K562 (cell line): ENCODE data around the gene TBRG1. TPM values are rescaled to one million over a fixed set of nuclear protein-coding genes. Genes with fewer than 3 reads are reported as not detected.

ENCODE experiments used
- COPS2 ChIP-seq: fragments of 450-650 bp; conservative IDR thresholded peaks from 2 replicates; pipeline ENCODE4 v1.6.1; 2016; ENCODE audit warnings: mild to moderate bottlenecking, moderate library complexity
- E2F4 ChIP-seq: sonication (generic); formaldehyde crosslinking; IDR thresholded peaks from 2 replicates; pipeline ENCODE4 v1.8.0; 2022; ENCODE audit warnings: mild to moderate bottlenecking, low read depth, missing genetic modification reagents
- FOXO4 ChIP-seq: fragments of 450-650 bp; formaldehyde crosslinking; IDR thresholded peaks from 2 replicates; pipeline ENCODE4 v1.4.0; 2020; ENCODE audit warnings: mild to moderate bottlenecking, moderate library complexity
- GATAD2A ChIP-seq: fragments of 450-650 bp; IDR thresholded peaks from 2 replicates; pipeline ENCODE4 v1.6.1; 2017
- GATAD2B ChIP-seq: fragments of 450-650 bp; IDR thresholded peaks from 2 replicates; pipeline ENCODE4 v1.6.1; 2017; ENCODE audit warnings: mild to moderate bottlenecking, borderline replicate concordance
- IFI16 ChIP-seq: fragments of 250-450 bp; sonication (Bioruptor Pico); IDR thresholded peaks from 2 replicates; pipeline ENCODE4 v2.1.2; 2022; ENCODE audit warnings: mild to moderate bottlenecking, inconsistent platforms
- KAT8 ChIP-seq: fragments of 450-650 bp; IDR thresholded peaks from 2 replicates; pipeline ENCODE4 v1.6.1; 2016; ENCODE audit warnings: low read depth, mild to moderate bottlenecking
- KLF6 ChIP-seq: fragments of 250-450 bp; sonication (Bioruptor Pico); IDR thresholded peaks from 2 replicates; pipeline ENCODE4 v1.4.0; 2020; ENCODE audit warnings: mild to moderate bottlenecking, moderate library complexity, borderline replicate concordance
- LEF1 ChIP-seq: fragments of 450-650 bp; IDR thresholded peaks from 2 replicates; pipeline ENCODE4 v1.6.1; 2016; ENCODE audit warnings: mild to moderate bottlenecking
- MBD1 ChIP-seq: fragments of 250-450 bp; sonication (Bioruptor Pico); IDR thresholded peaks from 2 replicates; pipeline ENCODE4 v1.8.0; 2022; ENCODE audit warnings: inconsistent platforms
- MTA1 ChIP-seq: fragments of 450-650 bp; IDR thresholded peaks from 2 replicates; pipeline ENCODE4 v1.6.1; 2017; ENCODE audit warnings: borderline replicate concordance
- NEUROD1 ChIP-seq: fragments of 150-350 bp; IDR thresholded peaks from 2 replicates; pipeline ENCODE4 v1.6.1; 2014; ENCODE audit warnings: borderline replicate concordance, low read length, low read depth; ENCODE audit not compliant: partially characterized antibody
- NFYB ChIP-seq: IDR thresholded peaks from 2 replicates; pipeline ENCODE4 v1.6.1; 2011; ENCODE audit warnings: mild to moderate bottlenecking, moderate library complexity; ENCODE audit not compliant: insufficient read length; ENCODE audit errors: extremely low read depth
- PCBP2 ChIP-seq: fragments of 200-400 bp; formaldehyde crosslinking; IDR thresholded peaks from 2 replicates; pipeline ENCODE4 v1.6.1; 2018; ENCODE audit warnings: low read length, low read depth, mild to moderate bottlenecking, moderate library complexity; ENCODE audit not compliant: poor library complexity, severe bottlenecking
- PHB2 ChIP-seq: fragments of 450-650 bp; IDR thresholded peaks from 2 replicates; pipeline ENCODE4 v1.6.1; 2017; ENCODE audit warnings: low read depth
- POLR3G ChIP-seq: IDR thresholded peaks from 2 replicates; pipeline ENCODE4 v1.6.1; 2011; ENCODE audit not compliant: insufficient read length, insufficient replicate concordance; ENCODE audit errors: extremely low read depth
- RFX7 ChIP-seq: fragments of 250-450 bp; sonication (Bioruptor Pico); IDR thresholded peaks from 2 replicates; pipeline ENCODE4 v1.5.1; 2021; ENCODE audit warnings: mild to moderate bottlenecking
- SMAD4 ChIP-seq: fragments of 250-450 bp; sonication (Bioruptor Pico); conservative IDR thresholded peaks from 2 replicates; pipeline ENCODE4 v1.8.0; 2021; ENCODE audit warnings: inconsistent platforms, mild to moderate bottlenecking, moderate library complexity
- TBP ChIP-seq: optimal IDR thresholded peaks from 2 replicates; pipeline ENCODE3; 2011; ENCODE audit warnings: low read depth, low read length, improper control_type of control experiment
- ZNF239 ChIP-seq: fragments of 250-450 bp; sonication (Bioruptor Pico); IDR thresholded peaks from 2 replicates; pipeline ENCODE4 v1.4.0; 2020; ENCODE audit warnings: mild to moderate bottlenecking
- polyA plus RNA-seq, 8 experiments: library from polyadenylated mRNA; depleted of rRNA in 4 of 8; stranded (reverse) in 5 of 8; unstranded in 3 of 8; fragments of >200 nt; fragmentation: Nextera tagmentation in 2 of 8; fragmentation: Illumina TruSeq in 1 of 8; extraction: Ambion mirVana in 2 of 8; extraction: Trizol in 1 of 8; gene quantifications; 2 replicates each; pipeline versions ENCODE4 v1.2.1 to v1.2.3, GENCODE V29; 2011 to 2014; ENCODE audit warnings: inconsistent platforms in 1 of 8, missing spikeins in 1 of 8
- total RNA-seq, 7 experiments: library from RNA; depleted of rRNA in 6 of 7; stranded (reverse); fragments of >200 nt in 6 of 7; fragmentation: Illumina TruSeq in 2 of 7; extraction: Trizol in 2 of 7; gene quantifications; 2 replicates each; pipeline versions ENCODE4 v1.2.1 to v1.2.3, GENCODE V29; 2011 to 2021; ENCODE audit warnings: low replicate concordance in 1 of 7
- TF ChIP-seq, protein P1 (sequence below), 2 experiments: IDR thresholded peaks; 2 replicates each; pipeline ENCODE4 v1.6.1; 2012; ENCODE audit warnings: improper control_type of control experiment in 2 of 2, low read depth in 2 of 2, low read length in 2 of 2, borderline replicate concordance in 1 of 2
- TF ChIP-seq, protein P2 (sequence below): sonication (generic); formaldehyde crosslinking; IDR thresholded peaks from 2 replicates; pipeline ENCODE4 v1.9.0; 2022; ENCODE audit warnings: mild to moderate bottlenecking, missing genetic modification reagents

TBRG1 gene
- total and polyA plus RNA-seq, 9 of the 15 experiments (the other 6 are each of a cell fraction or from before 2014, with no cell fraction given), result 8.7 to 30.0 (median 20.2) TPM

- TF ChIP-seq MBD1 (CRISPR knock-in tag) (no peak), NEUROD1 (peak; percentile 89), GATAD2A (no peak), KLF6 (CRISPR knock-in tag) (no peak), COPS2 (no peak), SMAD4 (CRISPR knock-in tag) (0 out of 2 replicates have a peak, but pooled peaks have one; percentile 34), E2F4 (CRISPR knock-in tag) (no peak), TBP (peak; percentile 83), IFI16 (no peak), LEF1 (no peak), PHB2 (no peak), FOXO4 (CRISPR knock-in tag) (no peak), RFX7 (CRISPR knock-in tag) (no peak), GATAD2B (no peak), ZNF239 (CRISPR knock-in tag) (no peak), KAT8 (no peak), POLR3G (no peak), NFYB (no peak), PCBP2 (no peak), MTA1 (no peak)
- TF ChIP-seq, protein P1, sequence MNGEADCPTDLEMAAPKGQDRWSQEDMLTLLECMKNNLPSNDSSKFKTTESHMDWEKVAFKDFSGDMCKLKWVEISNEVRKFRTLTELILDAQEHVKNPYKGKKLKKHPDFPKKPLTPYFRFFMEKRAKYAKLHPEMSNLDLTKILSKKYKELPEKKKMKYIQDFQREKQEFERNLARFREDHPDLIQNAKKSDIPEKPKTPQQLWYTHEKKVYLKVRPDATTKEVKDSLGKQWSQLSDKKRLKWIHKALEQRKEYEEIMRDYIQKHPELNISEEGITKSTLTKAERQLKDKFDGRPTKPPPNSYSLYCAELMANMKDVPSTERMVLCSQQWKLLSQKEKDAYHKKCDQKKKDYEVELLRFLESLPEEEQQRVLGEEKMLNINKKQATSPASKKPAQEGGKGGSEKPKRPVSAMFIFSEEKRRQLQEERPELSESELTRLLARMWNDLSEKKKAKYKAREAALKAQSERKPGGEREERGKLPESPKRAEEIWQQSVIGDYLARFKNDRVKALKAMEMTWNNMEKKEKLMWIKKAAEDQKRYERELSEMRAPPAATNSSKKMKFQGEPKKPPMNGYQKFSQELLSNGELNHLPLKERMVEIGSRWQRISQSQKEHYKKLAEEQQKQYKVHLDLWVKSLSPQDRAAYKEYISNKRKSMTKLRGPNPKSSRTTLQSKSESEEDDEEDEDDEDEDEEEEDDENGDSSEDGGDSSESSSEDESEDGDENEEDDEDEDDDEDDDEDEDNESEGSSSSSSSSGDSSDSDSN (IDR thresholded peaks at IDR 0.05; ENCODE audit: borderline replicate concordance in 1 of 2, low read depth in 2 of 2, low read length in 2 of 2), result no peak
- TF ChIP-seq, protein P2, sequence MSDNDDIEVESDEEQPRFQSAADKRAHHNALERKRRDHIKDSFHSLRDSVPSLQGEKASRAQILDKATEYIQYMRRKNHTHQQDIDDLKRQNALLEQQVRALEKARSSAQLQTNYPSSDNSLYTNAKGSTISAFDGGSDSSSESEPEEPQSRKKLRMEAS (CRISPR knock-in tag), result no peak; the same call in 1 of the 2 replicates
These were observed 50.9 kb downstream of the TBRG1 start, which contains the start of the genes SIAE and SPA17 (continued) for GRCh38 chr11:124673333-124674167.
